HG03139 (cell line): ENCODE data around the gene FOCAD.
"Not testable (repeated sequence)": the region's sequence is repeated elsewhere in the genome, so short reads cannot be mapped to it uniquely, and the experiment has no call there.

Experiments used
- ATAC-seq: cut with Tn5 transposase; IDR thresholded peaks from one replicate; pipeline ENCODE4 v1.9.1; 2021; ENCODE audit not compliant: unreplicated experiment

Gene FOCAD

DNA sequence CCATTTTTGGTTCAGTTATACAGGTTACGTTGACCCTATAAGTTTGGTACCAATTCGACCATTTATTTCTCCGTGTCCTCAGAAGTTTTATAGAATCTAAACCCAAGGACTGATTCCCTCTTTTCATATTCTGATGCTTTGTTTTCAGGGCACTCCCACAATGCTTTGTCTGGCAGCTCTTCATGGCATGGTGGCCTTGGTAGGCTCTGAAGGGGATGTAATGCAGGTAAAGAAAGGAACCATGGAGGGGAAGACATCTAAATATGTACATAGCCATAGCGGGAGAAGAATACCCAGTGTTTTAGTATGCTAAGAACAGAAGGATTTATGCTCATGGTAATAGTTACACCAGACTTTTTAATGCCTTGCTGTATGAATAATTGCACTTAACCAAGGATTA is 264.6 kb downstream of the FOCAD start:
- no peak for ATAC-seq

GRCh38 chr9:20950707-20951106 is 266.6 kb downstream of the FOCAD start:
- no peak for ATAC-seq

DNA sequence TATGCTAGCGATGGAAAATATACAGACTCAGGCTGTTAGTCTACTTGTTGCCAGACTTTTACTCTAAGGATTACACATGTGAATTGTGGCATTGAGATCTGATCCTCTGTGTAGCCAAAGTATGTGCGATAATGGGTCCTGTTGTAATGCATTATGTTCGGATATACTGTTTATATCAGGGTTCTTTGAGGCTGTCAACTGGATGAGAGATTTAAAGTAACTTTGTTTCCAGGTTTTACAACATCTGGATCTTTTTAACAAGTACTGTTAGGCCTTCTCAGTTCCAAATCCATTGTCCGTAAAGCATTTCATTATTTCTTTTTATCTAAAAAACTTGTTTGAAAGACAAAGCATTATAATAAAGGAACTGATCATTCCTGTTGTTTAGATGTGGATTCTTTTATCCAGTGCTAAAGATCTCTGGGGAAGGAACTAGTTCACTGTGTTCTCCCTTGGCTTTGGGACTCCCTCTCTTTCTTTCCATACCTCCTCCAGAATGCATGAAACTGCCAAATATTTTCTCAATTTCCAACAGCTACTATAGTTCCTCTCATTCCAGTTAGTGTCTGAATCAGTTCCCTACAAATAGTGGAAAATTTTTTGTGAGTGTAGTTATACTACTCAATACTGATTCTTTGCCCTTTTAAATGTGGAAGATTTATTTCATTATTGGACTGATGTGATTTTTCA is 278.6 kb downstream of the FOCAD start:
- ATAC-seq: no peak

- ATAC-seq: no peak
Observed at GRCh38 chr9:20972684-20973083, 288.6 kb downstream of the FOCAD start.

DNA sequence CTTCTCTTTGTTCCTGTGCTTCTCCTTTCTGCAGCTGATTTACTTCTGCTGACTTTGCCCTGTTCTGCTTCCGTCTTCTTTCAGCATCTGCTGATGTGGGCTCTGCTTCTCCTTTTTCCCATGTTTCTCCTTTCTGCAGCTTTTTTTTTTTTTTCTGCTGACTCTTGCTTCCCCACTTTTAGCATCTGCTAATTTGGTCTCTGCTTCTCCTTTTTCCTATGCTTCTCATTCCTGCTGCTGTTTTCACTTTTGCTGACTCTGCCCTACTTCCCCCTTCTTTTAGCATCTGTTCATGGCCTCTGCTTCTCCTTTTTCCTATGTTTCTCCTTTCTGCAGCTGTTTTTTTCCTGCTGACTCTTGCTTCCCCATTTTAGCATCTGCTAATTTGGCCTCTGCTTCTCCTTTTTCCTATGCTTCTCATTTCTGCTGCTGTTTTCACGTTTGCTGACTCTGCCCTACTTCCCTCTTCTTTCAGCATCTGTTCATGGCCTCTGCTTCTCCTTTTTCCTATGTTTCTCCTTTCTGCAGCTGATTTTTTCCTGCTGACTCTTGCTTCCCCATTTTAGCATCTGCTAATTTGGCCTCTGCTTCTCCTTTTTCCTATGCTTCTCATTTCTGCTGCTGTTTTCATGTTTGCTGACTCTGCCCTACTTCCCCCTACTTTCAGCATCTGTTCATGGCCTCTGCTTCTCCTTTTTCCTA is 289.3 kb downstream of the FOCAD start:
- ATAC-seq: not testable (repeated sequence)

- not testable (repeated sequence) for ATAC-seq
Observed at GRCh38 chr9:20974191-20974938, 290.3 kb downstream of the FOCAD start.

GRCh38 chr9:20978249-20978648 is 294.2 kb downstream of the FOCAD start:
- ATAC-seq: no peak

- ATAC-seq: peak; percentile 61
Observed at GRCh38 chr9:20980832-20981455, 296.9 kb downstream of the FOCAD start.

GRCh38 chr9:20981486-20981885 is 297.4 kb downstream of the FOCAD start:
- ATAC-seq: peak; percentile 12

GRCh38 chr9:20984506-20984905 is 300.4 kb downstream of the FOCAD start:
- ATAC-seq: no peak

DNA sequence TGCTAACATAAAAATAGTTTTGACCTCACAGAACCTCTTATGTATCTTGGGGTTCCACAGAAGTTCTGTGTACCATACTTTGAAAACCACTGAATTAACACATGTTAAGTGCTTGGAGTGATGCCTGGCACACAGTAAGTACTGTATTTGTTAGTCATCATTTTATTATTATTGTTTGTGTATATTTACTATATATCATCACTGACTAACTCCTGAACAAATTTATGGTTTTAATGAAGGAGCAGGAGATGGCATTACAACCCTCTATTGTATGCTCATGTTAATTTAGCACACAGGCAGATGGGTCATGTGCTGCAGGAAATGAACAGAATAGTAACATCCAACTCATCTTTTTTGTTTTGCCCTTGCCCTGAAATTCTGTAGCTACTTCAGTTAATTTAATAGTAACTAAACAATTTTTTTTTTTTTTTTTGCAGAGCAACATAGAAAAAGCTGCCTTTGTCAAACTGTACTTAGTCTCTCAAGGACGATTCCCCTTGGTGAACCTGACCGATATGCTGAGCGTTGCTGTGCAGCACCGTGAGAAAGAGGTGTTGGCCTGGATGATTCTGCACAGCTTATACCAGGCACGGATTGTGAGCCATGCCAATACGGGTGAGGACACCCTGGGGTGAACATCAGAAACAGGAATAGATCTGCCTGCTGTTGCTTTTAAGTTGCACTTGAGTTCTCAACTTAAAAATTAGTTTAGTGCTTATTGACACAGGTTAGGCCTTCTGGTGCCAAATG is 302.0 kb downstream of the FOCAD start:
- ATAC-seq: no peak

DNA sequence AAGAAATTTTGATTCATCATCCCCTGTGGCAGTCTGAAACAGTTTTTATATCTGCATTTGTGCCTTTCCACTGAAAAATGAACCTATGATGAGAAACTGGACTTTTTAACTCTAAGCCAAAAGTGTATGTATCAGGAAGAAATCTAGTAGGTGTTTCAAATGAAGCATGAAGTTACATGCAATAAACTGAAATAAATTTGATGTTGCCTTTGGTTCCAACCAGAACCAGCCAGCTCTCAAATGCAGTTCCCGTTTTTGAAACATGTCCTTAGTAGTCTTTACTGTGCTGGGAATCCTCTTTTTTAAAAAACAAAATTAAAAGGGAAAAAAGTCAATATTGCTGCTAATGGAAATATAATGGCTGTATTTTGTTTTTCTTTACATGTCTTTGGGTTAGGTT is 303.5 kb downstream of the FOCAD start:
- no peak for ATAC-seq

DNA sequence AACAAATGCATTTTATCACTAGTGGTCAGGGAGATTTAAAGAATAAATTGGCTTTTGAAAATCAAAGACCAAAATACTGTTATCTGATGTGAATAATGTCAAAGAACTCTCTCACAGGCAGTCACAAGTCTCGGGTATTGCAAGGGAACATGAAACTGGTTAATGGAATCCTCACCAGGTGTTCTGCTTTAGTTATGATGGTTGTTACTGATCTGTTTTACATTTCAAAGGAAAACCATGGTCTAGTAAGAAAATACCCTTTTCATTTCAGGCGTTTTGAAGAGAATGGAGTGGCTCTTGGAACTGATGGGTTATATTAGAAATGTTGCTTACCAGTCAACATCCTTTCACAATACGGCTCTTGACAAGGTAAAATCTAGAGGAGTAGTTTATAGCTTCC is 304.0 kb downstream of the FOCAD start:
- no peak for ATAC-seq

- ATAC-seq: no peak
Observed at GRCh38 chr9:20988671-20989315, 304.7 kb downstream of the FOCAD start.

DNA sequence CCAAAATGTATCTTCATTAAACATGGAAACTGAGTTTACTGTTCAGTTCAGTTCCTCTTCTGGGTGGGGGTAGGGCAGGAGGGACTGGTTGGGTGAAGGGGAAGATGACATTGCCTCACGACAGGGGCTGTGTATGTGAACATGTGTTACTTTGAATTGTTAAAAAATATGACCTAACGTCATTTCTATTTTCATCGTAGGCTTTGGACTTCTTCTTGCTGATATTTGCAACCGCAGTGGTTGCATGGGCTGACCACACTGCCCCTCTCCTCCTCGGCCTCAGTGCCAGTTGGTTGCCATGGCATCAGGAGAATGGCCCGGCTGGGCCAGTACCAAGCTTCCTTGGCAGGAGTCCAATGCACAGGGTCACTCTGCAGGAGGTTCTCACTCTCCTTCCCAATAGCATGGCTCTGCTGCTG is 305.9 kb downstream of the FOCAD start:
- no peak for ATAC-seq

DNA sequence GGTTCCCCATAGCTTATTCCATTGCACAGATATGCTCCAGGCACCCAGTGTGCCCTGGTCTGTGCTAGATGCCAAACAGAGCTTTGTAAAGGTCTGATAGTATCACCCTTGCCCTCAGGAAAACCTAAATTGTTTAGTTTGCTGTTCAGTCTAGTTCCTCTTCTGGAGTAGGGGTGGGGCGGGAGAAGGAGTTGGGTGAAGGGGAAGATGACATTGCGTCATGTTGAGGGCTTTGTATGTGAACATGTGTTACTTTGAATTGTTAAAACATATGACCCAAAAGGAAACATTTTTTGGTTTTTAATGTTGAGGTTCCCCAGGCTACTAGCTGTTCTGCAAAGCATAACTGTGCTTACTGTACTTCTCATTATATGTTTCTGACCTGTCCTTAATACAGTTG is 306.8 kb downstream of the FOCAD start:
- ATAC-seq: no peak

GRCh38 chr9:20994486-20994885 is 310.4 kb downstream of the FOCAD start:
- no peak for ATAC-seq

DNA sequence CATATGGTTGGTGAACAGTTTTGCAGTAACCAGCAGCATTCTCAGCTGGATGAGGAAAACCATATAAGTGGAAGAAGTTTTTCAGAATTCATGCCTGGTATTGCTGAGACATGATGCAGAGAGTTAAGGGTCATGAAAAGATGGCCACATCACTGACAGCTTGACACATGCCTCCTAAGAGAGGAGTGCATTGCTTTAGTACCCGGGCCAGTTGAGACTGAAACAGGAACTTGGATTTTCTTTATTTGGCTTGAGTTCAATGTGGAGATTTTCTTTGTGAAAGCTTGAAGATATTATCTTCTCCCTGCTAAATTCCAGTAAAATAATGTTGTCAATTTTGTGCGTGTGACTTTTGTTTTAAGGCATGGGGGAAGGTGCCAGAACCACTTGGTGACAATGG is 311.6 kb downstream of the FOCAD start:
- no peak for ATAC-seq

- peak; percentile 54 for ATAC-seq
Observed at GRCh38 chr9:20996809-20997208, 312.8 kb downstream of the FOCAD start.

- ATAC-seq: peak; percentile 59
Observed at GRCh38 chr9:20997503-20998076, 313.5 kb downstream of the FOCAD start.
